PC-9 (cell line): Measurements from ENCODE around the gene WDR20. TPM values are rescaled to one million over a fixed set of nuclear protein-coding genes. Genes with fewer than 3 reads are reported as not detected.

Experiments used
- BruUV-seq: library from RNA; stranded (reverse); fragments of 400-500 nt; replicated peaks from 2 replicates; lab custom pipeline; 2021; lab: Mats Ljungman, UMichigan
- CTCF ChIA-PET: fragments of 300-600 bp; sonication (Branson Sonifier 250); formaldehyde crosslinking; loops from one replicate; lab custom pipeline; 2022; ENCODE audit warnings: antibody characterized with exemption; lab: Charles Lee
- POLR2A ChIA-PET: fragments of 300-600 bp; sonication (Branson Sonifier 250); formaldehyde crosslinking; loops from one replicate; lab custom pipeline; 2022; ENCODE audit warnings: antibody characterized with exemption; ENCODE audit not compliant: unreplicated experiment; lab: Charles Lee
- DNase-seq, 2 experiments: peaks; one replicate each; pipeline versions ENCODE4 v3.0.0 to v3.0.0-alpha.2; 2015 to 2022; ENCODE audit warnings: mixed read lengths in 1 of 2
- H2AFZ ChIP-seq: fragments of 200-600 bp; sonication (generic); 2 replicates; pipeline ENCODE4 v1.8.1; 2017; ENCODE audit warnings: antibody characterized with exemption
- H3F3A ChIP-seq: fragments of 200-600 bp; sonication (generic); 2 replicates; pipeline ENCODE4 v1.8.1; 2017; ENCODE audit warnings: antibody characterized with exemption, mild to moderate bottlenecking, low read depth; ENCODE audit not compliant: insufficient read depth
- H3K27ac ChIP-seq: fragments of 200-600 bp; sonication (generic); 2 replicates; pipeline ENCODE4 v1.6.1; 2016; ENCODE audit warnings: mixed run types
- H3K27me3 ChIP-seq: fragments of 200-600 bp; sonication (generic); 2 replicates; pipeline ENCODE4 v1.6.1; 2016; ENCODE audit warnings: low read depth, mixed run types; ENCODE audit not compliant: insufficient read depth
- H3K36me3 ChIP-seq: fragments of 200-600 bp; sonication (generic); 2 replicates; pipeline ENCODE4 v1.6.1; 2016; ENCODE audit warnings: low read depth, mixed run types
- H3K4me1 ChIP-seq: fragments of 200-600 bp; sonication (generic); replicated peaks from 2 replicates; pipeline ENCODE4 v1.6.1; 2016; ENCODE audit warnings: mixed run types; ENCODE audit not compliant: insufficient read depth
- H3K4me2 ChIP-seq: fragments of 200-600 bp; sonication (generic); 2 replicates; pipeline ENCODE4 v1.6.1; 2017; ENCODE audit warnings: mixed run types
- H3K4me3 ChIP-seq: fragments of 200-600 bp; sonication (generic); 2 replicates; pipeline ENCODE4 v1.6.1; 2016; ENCODE audit warnings: mixed run types
- H3K79me2 ChIP-seq: fragments of 200-600 bp; sonication (generic); 2 replicates; pipeline ENCODE4 v1.6.1; 2017; ENCODE audit warnings: low read depth, mixed run types
- H3K9me2 ChIP-seq: fragments of 200-600 bp; sonication (generic); 2 replicates; pipeline ENCODE4 v1.8.1; 2017; ENCODE audit warnings: mild to moderate bottlenecking; ENCODE audit not compliant: insufficient read depth
- H3K9me3 ChIP-seq: fragments of 200-600 bp; sonication (generic); 2 replicates; pipeline ENCODE4 v1.8.1; 2016; ENCODE audit warnings: low read depth; ENCODE audit not compliant: insufficient read depth
- H4K20me1 ChIP-seq: fragments of 200-600 bp; sonication (generic); 2 replicates; pipeline ENCODE4 v1.8.1; 2017; ENCODE audit not compliant: insufficient read depth
- EZH2 ChIP-seq: fragments of 200-600 bp; sonication (generic); IDR thresholded peaks from 2 replicates; pipeline ENCODE4 v1.8.0; 2017; ENCODE audit warnings: antibody characterized with exemption, low read depth
- intact Hi-C: fragments of 100-400 bp; cut with micrococcal nuclease; formaldehyde crosslinking; loops from one replicate; pipeline ENCODE4 v1.10.0; 2022; ENCODE audit not compliant: unreplicated experiment
- total RNA-seq: library from RNA; stranded (reverse); gene quantifications from 2 replicates; pipeline ENCODE4 v1.2.3, GENCODE V29; 2021
- TF ChIP-seq, protein P1 (sequence below): fragments of 200-600 bp; sonication (generic); conservative IDR thresholded peaks from 2 replicates; pipeline ENCODE4 v1.6.1; 2017; ENCODE audit warnings: mixed run types, antibody characterized with exemption, mild to moderate bottlenecking, moderate library complexity

WDR20 gene
- total RNA-seq, 1 experiment from 2014 or later: 93.5 TPM

DNA sequence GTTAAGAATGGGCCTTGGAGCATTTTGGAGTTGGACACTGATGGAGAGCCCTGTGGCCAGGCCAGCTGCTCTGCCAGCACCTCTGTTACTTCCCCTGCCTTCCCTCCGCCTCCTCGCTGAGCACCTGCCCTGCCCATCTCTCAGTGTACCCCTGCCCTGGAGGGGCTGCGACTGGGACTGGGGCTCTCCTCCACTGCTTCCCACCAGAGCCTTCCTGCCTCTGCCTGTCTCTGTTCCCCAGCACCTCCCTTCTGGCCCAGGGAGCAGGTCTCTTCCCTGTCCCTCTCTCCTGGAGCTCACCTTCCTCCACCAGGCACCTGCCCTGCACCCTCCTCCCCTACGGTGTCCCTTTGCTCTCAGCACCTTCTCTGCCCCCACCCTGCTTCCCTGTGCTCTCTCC, 62.1 kb downstream of the WDR20 start:
- ChIA-PET CTCF (no interaction called here), POLR2A (no interaction called here)
- Histone ChIP-seq H3F3A (peaks cover 9% of the 10 kb centered on the region; the same call in 1 of the 2 replicates), H3K27me3 (no peaks in the 10 kb centered on the region), H3K9me2 (no peaks in the 10 kb centered on the region), H3K4me2 (no peak overlapping the region), H4K20me1 (peaks cover 13% of the 10 kb centered on the region; the same call in 1 of the 2 replicates), H3K27ac (no peak overlapping the region), H3K36me3 (peaks cover 21% of the 10 kb centered on the region), H3K9me3 (no peaks in the 10 kb centered on the region), H2AFZ (no peak overlapping the region), H3K4me1 (no peaks in the 10 kb centered on the region), H3K79me2 (peaks cover 29% of the 10 kb centered on the region), H3K4me3 (no peak overlapping the region)
- no TSS peak for BruUV-seq
- intact Hi-C loops: no loop called here
- DNase-seq: no peak
- TF ChIP-seq, protein P1, sequence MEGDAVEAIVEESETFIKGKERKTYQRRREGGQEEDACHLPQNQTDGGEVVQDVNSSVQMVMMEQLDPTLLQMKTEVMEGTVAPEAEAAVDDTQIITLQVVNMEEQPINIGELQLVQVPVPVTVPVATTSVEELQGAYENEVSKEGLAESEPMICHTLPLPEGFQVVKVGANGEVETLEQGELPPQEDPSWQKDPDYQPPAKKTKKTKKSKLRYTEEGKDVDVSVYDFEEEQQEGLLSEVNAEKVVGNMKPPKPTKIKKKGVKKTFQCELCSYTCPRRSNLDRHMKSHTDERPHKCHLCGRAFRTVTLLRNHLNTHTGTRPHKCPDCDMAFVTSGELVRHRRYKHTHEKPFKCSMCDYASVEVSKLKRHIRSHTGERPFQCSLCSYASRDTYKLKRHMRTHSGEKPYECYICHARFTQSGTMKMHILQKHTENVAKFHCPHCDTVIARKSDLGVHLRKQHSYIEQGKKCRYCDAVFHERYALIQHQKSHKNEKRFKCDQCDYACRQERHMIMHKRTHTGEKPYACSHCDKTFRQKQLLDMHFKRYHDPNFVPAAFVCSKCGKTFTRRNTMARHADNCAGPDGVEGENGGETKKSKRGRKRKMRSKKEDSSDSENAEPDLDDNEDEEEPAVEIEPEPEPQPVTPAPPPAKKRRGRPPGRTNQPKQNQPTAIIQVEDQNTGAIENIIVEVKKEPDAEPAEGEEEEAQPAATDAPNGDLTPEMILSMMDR: no peak
- TF ChIP-seq EZH2: no peak

DNA sequence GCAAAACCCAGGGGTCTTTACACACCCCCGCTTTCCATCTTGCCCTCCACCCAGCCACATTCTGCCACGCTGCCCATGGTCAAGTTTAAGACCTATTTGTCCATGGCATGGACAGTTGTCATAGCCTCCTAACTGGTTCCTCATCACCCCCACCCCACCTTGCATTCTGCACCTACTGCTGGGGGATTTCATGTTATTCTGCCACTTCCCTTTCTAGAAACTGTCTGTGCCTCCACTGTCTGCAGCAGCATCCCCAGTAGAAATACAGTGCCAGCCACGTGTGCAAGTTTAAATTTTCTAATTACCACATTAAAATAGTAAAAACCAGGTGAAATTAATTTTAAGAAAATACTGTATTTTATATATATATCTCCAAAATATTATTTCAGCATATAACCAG, 63.2 kb downstream of the WDR20 start:
- H3F3A ChIP-seq: peaks cover 9% of the 10 kb centered on the region; the same call in 1 of the 2 replicates
- H3K27ac ChIP-seq: no peak overlapping the region
- H3K9me2 ChIP-seq: no peaks in the 10 kb centered on the region
- H3K79me2 ChIP-seq: peaks cover 25% of the 10 kb centered on the region
- no peaks in the 10 kb centered on the region for H3K9me3 ChIP-seq
- DNase-seq: no peak
- no peak overlapping the region for H2AFZ ChIP-seq
- peaks cover 18% of the 10 kb centered on the region for H3K36me3 ChIP-seq
- no peaks in the 10 kb centered on the region for H3K27me3 ChIP-seq
- intact Hi-C loops: no loop called here
- CTCF ChIA-PET: no interaction called here
- no peak overlapping the region for H3K4me2 ChIP-seq
- TF ChIP-seq, protein P1: no peak
- no peak for TF ChIP-seq EZH2
- POLR2A ChIA-PET: no interaction called here
- no peak overlapping the region for H3K4me3 ChIP-seq
- no peaks in the 10 kb centered on the region for H3K4me1 ChIP-seq
- H4K20me1 ChIP-seq: peaks cover 13% of the 10 kb centered on the region; the same call in 1 of the 2 replicates
- BruUV-seq: no TSS peak

DNA sequence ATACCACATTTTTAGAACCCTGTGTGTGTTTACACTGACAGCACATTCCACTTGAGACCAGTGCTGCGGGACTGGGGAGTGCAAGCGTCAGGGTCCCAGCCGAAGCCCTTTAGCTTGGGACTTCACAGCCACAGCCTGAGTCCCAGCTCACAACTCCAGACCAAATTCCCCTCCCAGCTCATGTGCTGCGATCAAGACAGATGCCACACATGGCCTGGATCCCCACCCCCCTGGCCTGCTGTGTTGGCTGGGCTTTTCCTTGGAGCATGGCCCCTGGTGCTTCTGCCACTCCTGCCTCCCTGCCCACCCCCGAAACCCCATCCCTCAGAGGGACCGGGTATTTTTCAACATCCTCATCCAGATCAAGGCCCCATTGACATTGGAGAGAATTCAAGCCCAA, 63.7 kb downstream of the WDR20 start:
- no peak overlapping the region for H3K4me2 ChIP-seq
- TF ChIP-seq EZH2: no peak
- ChIA-PET CTCF (no interaction called here), POLR2A (no interaction called here)
- H3K79me2 ChIP-seq: peaks cover 25% of the 10 kb centered on the region
- H3K27me3 ChIP-seq: no peaks in the 10 kb centered on the region
- intact Hi-C loops: no loop called here
- H2AFZ ChIP-seq: no peak overlapping the region
- H4K20me1 ChIP-seq: peaks cover 13% of the 10 kb centered on the region; the same call in 1 of the 2 replicates
- H3K36me3 ChIP-seq: peaks cover 15% of the 10 kb centered on the region
- no peaks in the 10 kb centered on the region for H3K9me3 ChIP-seq
- no peaks in the 10 kb centered on the region for H3K4me1 ChIP-seq
- H3F3A ChIP-seq: peaks cover 6% of the 10 kb centered on the region; the same call in 1 of the 2 replicates
- BruUV-seq: no TSS peak
- H3K27ac ChIP-seq: no peak overlapping the region
- DNase-seq: no peak
- H3K9me2 ChIP-seq: no peaks in the 10 kb centered on the region
- H3K4me3 ChIP-seq: no peak overlapping the region

DNA sequence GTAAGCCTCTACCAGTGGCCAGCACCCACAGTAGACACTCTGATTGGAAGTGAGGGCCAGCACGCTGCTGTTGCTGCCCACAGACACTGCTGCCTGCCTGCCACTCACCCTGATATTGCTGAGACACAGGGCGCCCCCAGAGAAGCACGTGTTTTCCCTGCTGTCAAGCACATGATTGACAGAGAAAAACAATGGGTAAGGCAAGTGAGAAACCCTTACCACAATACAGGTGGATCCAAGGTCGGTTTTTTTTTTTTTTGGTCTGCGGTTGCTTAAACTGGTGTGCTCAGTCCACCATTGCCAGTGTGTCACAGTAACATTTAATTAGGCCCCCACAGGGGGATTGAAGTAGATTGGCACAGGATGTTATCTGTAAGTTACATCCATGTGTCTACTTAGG, 65.9 kb downstream of the WDR20 start:
- Histone ChIP-seq H3K27ac (no peak overlapping the region), H3K4me2 (no peak overlapping the region), H3K9me3 (no peaks in the 10 kb centered on the region), H2AFZ (no peak overlapping the region), H3K79me2 (peaks cover 29% of the 10 kb centered on the region), H4K20me1 (peaks cover 13% of the 10 kb centered on the region; the same call in 1 of the 2 replicates), H3K9me2 (no peaks in the 10 kb centered on the region), H3K4me1 (no peaks in the 10 kb centered on the region), H3K36me3 (peaks cover 19% of the 10 kb centered on the region), H3F3A (peaks cover 3% of the 10 kb centered on the region; the same call in 1 of the 2 replicates), H3K27me3 (no peaks in the 10 kb centered on the region), H3K4me3 (no peak overlapping the region)
- BruUV-seq: no TSS peak
- TF ChIP-seq, protein P1: no peak
- no peak for TF ChIP-seq EZH2
- ChIA-PET CTCF (no interaction called here), POLR2A (no interaction called here)
- DNase-seq: no peak
- intact Hi-C loops: no loop called here
